Liver (tissue), 9 donors: Measurements from ENCODE around the gene DNHD1. TPM values are rescaled to one million over a fixed set of nuclear protein-coding genes. Genes with fewer than 3 reads are reported as not detected.

Experiments
- DNase-seq: peaks from one replicate; pipeline ENCODE4 v3.0.0-alpha.2; 2017; ENCODE audit warnings: low spot score
- H3K27ac ChIP-seq, 2 donors: one replicate each; pipeline ENCODE4 v1.7.0; 2013; ENCODE audit warnings: inconsistent platforms in 2 of 2, low read length in 2 of 2, control low read depth in 1 of 2, low read depth in 1 of 2, mild to moderate bottlenecking in 1 of 2
- H3K27me3 ChIP-seq, 4 donors: one replicate each; pipeline versions ENCODE4 v1.6.1 to v1.7.0; 2013; ENCODE audit warnings: low read length in 3 of 4, inconsistent platforms in 1 of 4, mild to moderate bottlenecking in 1 of 4, moderate library complexity in 1 of 4; ENCODE audit not compliant: control insufficient read depth in 4 of 4, insufficient read depth in 4 of 4
- H3K36me3 ChIP-seq, 4 donors: one replicate each; pipeline versions ENCODE4 v1.6.1 to v1.7.0; 2013; ENCODE audit warnings: low read length in 3 of 4, mild to moderate bottlenecking in 3 of 4, low read depth in 1 of 4, moderate library complexity in 1 of 4; ENCODE audit not compliant: control insufficient read depth in 4 of 4, insufficient read depth in 3 of 4
- H3K4me1 ChIP-seq, 4 donors: one replicate each; pipeline versions ENCODE4 v1.6.1 to v1.7.0; 2013; ENCODE audit warnings: low read length in 3 of 4, mild to moderate bottlenecking in 3 of 4, moderate library complexity in 1 of 4; ENCODE audit not compliant: control insufficient read depth in 4 of 4, insufficient read depth in 4 of 4
- H3K4me3 ChIP-seq, 3 donors: one replicate each; pipeline versions ENCODE4 v1.6.1 to v1.7.0; 2013; ENCODE audit warnings: low read length in 3 of 3, control low read depth in 1 of 3, low read depth in 1 of 3, mild to moderate bottlenecking in 1 of 3
- H3K9ac ChIP-seq, 2 donors: one replicate each; pipeline ENCODE4 v1.7.0; 2013; ENCODE audit warnings: low read length in 2 of 2, mild to moderate bottlenecking in 2 of 2, moderate library complexity in 2 of 2, control low read depth in 1 of 2, low read depth in 1 of 2
- H3K9me3 ChIP-seq, 4 donors: one replicate each; pipeline versions ENCODE4 v1.6.1 to v1.7.0; 2013; ENCODE audit warnings: low read length in 3 of 4; ENCODE audit not compliant: control insufficient read depth in 4 of 4
- EGR1 ChIP-seq, 2 donors: IDR thresholded peaks; 2 replicates each; pipeline ENCODE4 v1.6.1; 2016 to 2018; ENCODE audit warnings: antibody characterized with exemption in 2 of 2, low read depth in 2 of 2
- FOXA1 ChIP-seq: IDR thresholded peaks from 2 replicates; pipeline ENCODE4 v1.6.1; 2016; ENCODE audit warnings: antibody characterized with exemption
- FOXA2 ChIP-seq: IDR thresholded peaks from 2 replicates; pipeline ENCODE4 v1.6.1; 2016; ENCODE audit warnings: antibody characterized with exemption
- GABPA ChIP-seq, 2 donors: IDR thresholded peaks in 1 of 2; conservative IDR thresholded peaks in 1 of 2; 2 replicates each; pipeline ENCODE4 v1.6.1; 2016; ENCODE audit warnings: antibody characterized with exemption in 2 of 2, mild to moderate bottlenecking in 1 of 2, moderate library complexity in 1 of 2
- HNF4A ChIP-seq, 2 donors: conservative IDR thresholded peaks; 2 replicates each; pipeline ENCODE4 v1.6.1; 2016; ENCODE audit warnings: antibody characterized with exemption in 2 of 2, mild to moderate bottlenecking in 2 of 2
- HNF4G ChIP-seq: IDR thresholded peaks from 2 replicates; pipeline ENCODE4 v1.6.1; 2016; ENCODE audit warnings: antibody characterized with exemption
- JUND ChIP-seq, 2 donors: IDR thresholded peaks; 2 replicates each; pipeline ENCODE4 v1.6.1; 2016; ENCODE audit warnings: antibody characterized with exemption in 2 of 2
- NR2F2 ChIP-seq: IDR thresholded peaks from 2 replicates; pipeline ENCODE4 v1.6.1; 2016; ENCODE audit warnings: antibody characterized with exemption
- RAD21 ChIP-seq, 2 donors: IDR thresholded peaks; 2 replicates each; pipeline ENCODE4 v1.6.1; 2016; ENCODE audit warnings: antibody characterized with exemption in 2 of 2, mild to moderate bottlenecking in 2 of 2
- RXRA ChIP-seq, 2 donors: IDR thresholded peaks; 2 replicates each; pipeline ENCODE4 v1.6.1; 2017 to 2018; ENCODE audit warnings: antibody characterized with exemption in 2 of 2, mild to moderate bottlenecking in 1 of 2
- SP1 ChIP-seq: IDR thresholded peaks from 2 replicates; pipeline ENCODE4 v1.6.1; 2018; ENCODE audit warnings: antibody characterized with exemption, mild to moderate bottlenecking
- TAF1 ChIP-seq: conservative IDR thresholded peaks from 2 replicates; pipeline ENCODE4 v1.6.1; 2016; ENCODE audit warnings: antibody characterized with exemption, mild to moderate bottlenecking
- YY1 ChIP-seq: IDR thresholded peaks from 2 replicates; pipeline ENCODE4 v1.6.1; 2016; ENCODE audit warnings: antibody characterized with exemption, mild to moderate bottlenecking
- WGBS: extraction: QIAGEN DNeasy Blood & Tissue Kit; methylation state at CpG from one replicate; pipeline ENCODE4 v1.1.7; 2013; 5-methylcytosine and 5-hydroxymethylcytosine counted together
- polyA plus RNA-seq, 2 donors: library from polyadenylated mRNA; stranded (reverse) in 1 of 2; unstranded in 1 of 2; fragments of 200-250 nt in 1 of 2; fragments of >200 nt in 1 of 2; fragmentation: Nextera tagmentation in 1 of 2; extraction: Ambion mirVana in 1 of 2; gene quantifications; one replicate each; pipeline versions ENCODE4 v1.2.1 to v1.2.3, GENCODE V29; 2013 to 2015
- total RNA-seq, 2 donors: library from RNA; depleted of rRNA; stranded (reverse); fragments of >200 nt; gene quantifications; one replicate each; pipeline ENCODE4 v1.2.3, GENCODE V29; 2014
- TF ChIP-seq, protein P1 (sequence below): fragments of 150-350 bp; IDR thresholded peaks from 2 replicates; pipeline ENCODE4 v1.5.1; 2017; ENCODE audit warnings: improper control_type of control experiment, low read depth, low read length; ENCODE audit not compliant: missing input control
- TF ChIP-seq, protein P2 (sequence below): IDR thresholded peaks from 2 replicates; pipeline ENCODE4 v1.6.1; 2016; ENCODE audit warnings: antibody characterized with exemption, mild to moderate bottlenecking
- TF ChIP-seq, protein P3 (sequence below): IDR thresholded peaks from 2 replicates; pipeline ENCODE4 v1.6.1; 2016; ENCODE audit warnings: antibody characterized with exemption
- TF ChIP-seq, protein P4 (sequence below): IDR thresholded peaks from 2 replicates; pipeline ENCODE4 v1.6.1; 2016; ENCODE audit warnings: antibody characterized with exemption
- TF ChIP-seq, protein P5 (sequence below): IDR thresholded peaks from 2 replicates; pipeline ENCODE4 v1.6.1; 2016; ENCODE audit warnings: antibody characterized with exemption
- donor health status: healthy.
- donor health status: healthy.
- donor health status: healthy.
- donor health status: healthy.
- donor health status: healthy.

Gene DNHD1
- total and polyA plus RNA-seq, 4 donors = 2.1 to 23.6 (median 5.0) TPM

DNA sequence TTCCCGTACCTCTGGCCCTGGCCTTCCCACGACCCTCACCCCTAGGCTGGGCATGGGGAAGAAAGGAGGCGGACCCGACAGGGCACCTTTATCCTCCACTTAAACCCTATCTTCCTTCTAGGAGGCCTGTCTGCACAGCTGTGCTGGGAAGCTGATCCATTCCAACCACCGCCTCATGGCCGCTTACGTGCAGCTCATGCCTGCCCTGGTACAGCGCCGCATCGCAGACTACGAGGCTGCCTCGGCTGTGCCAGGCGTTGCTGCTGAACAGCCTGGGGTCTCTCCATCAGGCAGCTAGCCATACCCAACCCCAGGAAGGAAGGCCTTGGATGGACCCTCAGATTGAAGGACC, 15.2 kb upstream of the DNHD1 start:
- H3K27ac ChIP-seq = peak overlapping the region; percentile 90 to 91
- no peaks in the 10 kb centered on the region for H3K27me3 ChIP-seq
- no peak for DNase-seq
- H3K36me3 ChIP-seq = peaks cover 6 to 54% (median 27%) of the 10 kb centered on the region in 4 donors
- 15% methylated on average over 13 of the region's 13 CpGs for WGBS
- peaks cover 6 to 25% (median 22%) of the 10 kb centered on the region in 4 donors for H3K4me1 ChIP-seq
- TF ChIP-seq GABPA (IDR thresholded peaks at IDR 0.05 in 1 of 2, conservative IDR thresholded peaks at IDR 0.05 in 1 of 2) (no peak), NR2F2 (no peak), HNF4G (no peak), HNF4A (conservative IDR thresholded peaks at IDR 0.05) (no peak), RAD21 (IDR thresholded peaks at IDR 0.05) (no peak), SP1 (no peak), FOXA1 (no peak), YY1 (no peak), JUND (IDR thresholded peaks at IDR 0.05) (no peak), RXRA (IDR thresholded peaks at IDR 0.05) (no peak), TAF1 (no peak), EGR1 (IDR thresholded peaks at IDR 0.05; ENCODE audit: low read depth in 2 of 2) (no peak), FOXA2 (no peak)
- TF ChIP-seq, protein P1, sequence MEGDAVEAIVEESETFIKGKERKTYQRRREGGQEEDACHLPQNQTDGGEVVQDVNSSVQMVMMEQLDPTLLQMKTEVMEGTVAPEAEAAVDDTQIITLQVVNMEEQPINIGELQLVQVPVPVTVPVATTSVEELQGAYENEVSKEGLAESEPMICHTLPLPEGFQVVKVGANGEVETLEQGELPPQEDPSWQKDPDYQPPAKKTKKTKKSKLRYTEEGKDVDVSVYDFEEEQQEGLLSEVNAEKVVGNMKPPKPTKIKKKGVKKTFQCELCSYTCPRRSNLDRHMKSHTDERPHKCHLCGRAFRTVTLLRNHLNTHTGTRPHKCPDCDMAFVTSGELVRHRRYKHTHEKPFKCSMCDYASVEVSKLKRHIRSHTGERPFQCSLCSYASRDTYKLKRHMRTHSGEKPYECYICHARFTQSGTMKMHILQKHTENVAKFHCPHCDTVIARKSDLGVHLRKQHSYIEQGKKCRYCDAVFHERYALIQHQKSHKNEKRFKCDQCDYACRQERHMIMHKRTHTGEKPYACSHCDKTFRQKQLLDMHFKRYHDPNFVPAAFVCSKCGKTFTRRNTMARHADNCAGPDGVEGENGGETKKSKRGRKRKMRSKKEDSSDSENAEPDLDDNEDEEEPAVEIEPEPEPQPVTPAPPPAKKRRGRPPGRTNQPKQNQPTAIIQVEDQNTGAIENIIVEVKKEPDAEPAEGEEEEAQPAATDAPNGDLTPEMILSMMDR = no peak
- TF ChIP-seq, protein P2, sequence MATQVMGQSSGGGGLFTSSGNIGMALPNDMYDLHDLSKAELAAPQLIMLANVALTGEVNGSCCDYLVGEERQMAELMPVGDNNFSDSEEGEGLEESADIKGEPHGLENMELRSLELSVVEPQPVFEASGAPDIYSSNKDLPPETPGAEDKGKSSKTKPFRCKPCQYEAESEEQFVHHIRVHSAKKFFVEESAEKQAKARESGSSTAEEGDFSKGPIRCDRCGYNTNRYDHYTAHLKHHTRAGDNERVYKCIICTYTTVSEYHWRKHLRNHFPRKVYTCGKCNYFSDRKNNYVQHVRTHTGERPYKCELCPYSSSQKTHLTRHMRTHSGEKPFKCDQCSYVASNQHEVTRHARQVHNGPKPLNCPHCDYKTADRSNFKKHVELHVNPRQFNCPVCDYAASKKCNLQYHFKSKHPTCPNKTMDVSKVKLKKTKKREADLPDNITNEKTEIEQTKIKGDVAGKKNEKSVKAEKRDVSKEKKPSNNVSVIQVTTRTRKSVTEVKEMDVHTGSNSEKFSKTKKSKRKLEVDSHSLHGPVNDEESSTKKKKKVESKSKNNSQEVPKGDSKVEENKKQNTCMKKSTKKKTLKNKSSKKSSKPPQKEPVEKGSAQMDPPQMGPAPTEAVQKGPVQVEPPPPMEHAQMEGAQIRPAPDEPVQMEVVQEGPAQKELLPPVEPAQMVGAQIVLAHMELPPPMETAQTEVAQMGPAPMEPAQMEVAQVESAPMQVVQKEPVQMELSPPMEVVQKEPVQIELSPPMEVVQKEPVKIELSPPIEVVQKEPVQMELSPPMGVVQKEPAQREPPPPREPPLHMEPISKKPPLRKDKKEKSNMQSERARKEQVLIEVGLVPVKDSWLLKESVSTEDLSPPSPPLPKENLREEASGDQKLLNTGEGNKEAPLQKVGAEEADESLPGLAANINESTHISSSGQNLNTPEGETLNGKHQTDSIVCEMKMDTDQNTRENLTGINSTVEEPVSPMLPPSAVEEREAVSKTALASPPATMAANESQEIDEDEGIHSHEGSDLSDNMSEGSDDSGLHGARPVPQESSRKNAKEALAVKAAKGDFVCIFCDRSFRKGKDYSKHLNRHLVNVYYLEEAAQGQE = no peak
- TF ChIP-seq, protein P3, sequence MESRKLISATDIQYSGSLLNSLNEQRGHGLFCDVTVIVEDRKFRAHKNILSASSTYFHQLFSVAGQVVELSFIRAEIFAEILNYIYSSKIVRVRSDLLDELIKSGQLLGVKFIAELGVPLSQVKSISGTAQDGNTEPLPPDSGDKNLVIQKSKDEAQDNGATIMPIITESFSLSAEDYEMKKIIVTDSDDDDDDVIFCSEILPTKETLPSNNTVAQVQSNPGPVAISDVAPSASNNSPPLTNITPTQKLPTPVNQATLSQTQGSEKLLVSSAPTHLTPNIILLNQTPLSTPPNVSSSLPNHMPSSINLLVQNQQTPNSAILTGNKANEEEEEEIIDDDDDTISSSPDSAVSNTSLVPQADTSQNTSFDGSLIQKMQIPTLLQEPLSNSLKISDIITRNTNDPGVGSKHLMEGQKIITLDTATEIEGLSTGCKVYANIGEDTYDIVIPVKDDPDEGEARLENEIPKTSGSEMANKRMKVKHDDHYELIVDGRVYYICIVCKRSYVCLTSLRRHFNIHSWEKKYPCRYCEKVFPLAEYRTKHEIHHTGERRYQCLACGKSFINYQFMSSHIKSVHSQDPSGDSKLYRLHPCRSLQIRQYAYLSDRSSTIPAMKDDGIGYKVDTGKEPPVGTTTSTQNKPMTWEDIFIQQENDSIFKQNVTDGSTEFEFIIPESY = no peak
- TF ChIP-seq, protein P4, sequence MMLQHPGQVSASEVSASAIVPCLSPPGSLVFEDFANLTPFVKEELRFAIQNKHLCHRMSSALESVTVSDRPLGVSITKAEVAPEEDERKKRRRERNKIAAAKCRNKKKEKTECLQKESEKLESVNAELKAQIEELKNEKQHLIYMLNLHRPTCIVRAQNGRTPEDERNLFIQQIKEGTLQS = no peak
- TF ChIP-seq, protein P5, sequence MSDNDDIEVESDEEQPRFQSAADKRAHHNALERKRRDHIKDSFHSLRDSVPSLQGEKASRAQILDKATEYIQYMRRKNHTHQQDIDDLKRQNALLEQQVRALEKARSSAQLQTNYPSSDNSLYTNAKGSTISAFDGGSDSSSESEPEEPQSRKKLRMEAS = no peak
- no peaks in the 10 kb centered on the region for H3K9me3 ChIP-seq
- peak overlapping the region; percentile 71 to 100 (median 99) for H3K4me3 ChIP-seq
- H3K9ac ChIP-seq = peak overlapping the region; percentile 87 to 88
